Measurements from ENCODE around the gene GEN1. TPM values are rescaled to one million over a fixed set of nuclear protein-coding genes. Genes with fewer than 3 reads are reported as not detected.

Gene GEN1
- total and polyA plus RNA-seq, 9 donors: 0.77 to 4.7 (median 2.3) TPM

- 78 to 92% (median 90%) methylated on average over 2 of the region's 2 CpGs for WGBS, 3 donors
- intact Hi-C loops (cut with DNase I): no loop called here
- no peak overlapping the region for H3K4me3 ChIP-seq
- no peak overlapping the region for H3K27ac ChIP-seq
- H3K36me3 ChIP-seq: no peaks in the 10 kb centered on the region
- DNase-seq: no peak
- no peaks in the 10 kb centered on the region for H3K27me3 ChIP-seq
- H3K4me1 ChIP-seq (ENCODE audit: insufficient read depth): no peaks in the 10 kb centered on the region
- H3K9me3 ChIP-seq: no peaks in the 10 kb centered on the region
- TF ChIP-seq EP300 (IDR thresholded peaks at IDR 0.05): no peak
- TF ChIP-seq CTCF (IDR thresholded peaks at IDR 0.05): no peak
- no peak for TF ChIP-seq POLR2A (IDR thresholded peaks at IDR 0.05)
Measured at GRCh38 chr2:17765398-17765797, 11.5 kb downstream of the GEN1 start.

- H3K4me1 ChIP-seq (ENCODE audit: insufficient read depth): no peaks in the 10 kb centered on the region
- no peak overlapping the region for H3K27ac ChIP-seq
- DNase-seq: no peak
- WGBS, 3 donors: 94 to 95% (median 95%) methylated on average over 4 of the region's 4 CpGs
- no peaks in the 10 kb centered on the region for H3K36me3 ChIP-seq
- no peak overlapping the region for H3K4me3 ChIP-seq
- TF ChIP-seq CTCF (IDR thresholded peaks at IDR 0.05): no peak
- TF ChIP-seq EP300 (IDR thresholded peaks at IDR 0.05): no peak
- intact Hi-C loops (cut with DNase I): no loop called here
- no peaks in the 10 kb centered on the region for H3K9me3 ChIP-seq
- no peaks in the 10 kb centered on the region for H3K27me3 ChIP-seq
Measured at GRCh38 chr2:17768894-17769293, 15.0 kb downstream of the GEN1 start.

- H3K27me3 ChIP-seq: no peaks in the 10 kb centered on the region
- 90 to 92% (median 92%) methylated on average over 2 of the region's 2 CpGs for WGBS, 3 donors
- no peak overlapping the region for H3K4me3 ChIP-seq
- TF ChIP-seq POLR2A (IDR thresholded peaks at IDR 0.05): no peak
- no peak for TF ChIP-seq EP300 (IDR thresholded peaks at IDR 0.05)
- TF ChIP-seq CTCF (IDR thresholded peaks at IDR 0.05): no peak
- DNase-seq: no peak
- no peaks in the 10 kb centered on the region for H3K9me3 ChIP-seq
- H3K4me1 ChIP-seq (ENCODE audit: insufficient read depth): no peaks in the 10 kb centered on the region
- intact Hi-C loops (cut with DNase I): no loop called here
- no peak overlapping the region for H3K27ac ChIP-seq
- no peaks in the 10 kb centered on the region for H3K36me3 ChIP-seq
Measured at GRCh38 chr2:17771956-17772355, 18.0 kb downstream of the GEN1 start.

GRCh38 chr2:17772532-17772931 is 18.6 kb downstream of the GEN1 start:
- Histone ChIP-seq H3K27ac (no peak overlapping the region), H3K27me3 (no peaks in the 10 kb centered on the region), H3K4me3 (no peak overlapping the region), H3K4me1 (ENCODE audit: insufficient read depth) (no peaks in the 10 kb centered on the region), H3K9me3 (no peaks in the 10 kb centered on the region), H3K36me3 (no peaks in the 10 kb centered on the region)
- no peak for DNase-seq
- intact Hi-C loops (cut with DNase I): no loop called here
- 88 to 93% (median 90%) methylated on average over 2 of the region's 2 CpGs for WGBS, 3 donors
- TF ChIP-seq CTCF (IDR thresholded peaks at IDR 0.05): no peak
- TF ChIP-seq POLR2A (IDR thresholded peaks at IDR 0.05): no peak
- TF ChIP-seq EP300 (IDR thresholded peaks at IDR 0.05): no peak

GRCh38 chr2:17780546-17780945 is 26.6 kb downstream of the GEN1 start:
- Histone ChIP-seq H3K4me3 (no peak overlapping the region), H3K27ac (no peak overlapping the region), H3K27me3 (no peaks in the 10 kb centered on the region), H3K4me1 (ENCODE audit: insufficient read depth) (no peaks in the 10 kb centered on the region), H3K36me3 (no peaks in the 10 kb centered on the region), H3K9me3 (no peaks in the 10 kb centered on the region)
- TF ChIP-seq CTCF (IDR thresholded peaks at IDR 0.05) (no peak), POLR2A (IDR thresholded peaks at IDR 0.05) (no peak)
- WGBS, 3 donors: 82 to 88% (median 85%) methylated on average over 1 of the region's 1 CpG
- no peak for DNase-seq
- intact Hi-C loops (cut with DNase I): no loop called here

All from ovary (tissue), 9 donors.